NCI-H748 treated with DMSO at 0.1 percent for 48 hours (cell line): Measurements from ENCODE around the gene APEH.
A peak's percentile ranks its signal among the peaks of the same experiment; 100 is the strongest.
"Not testable (repeated sequence)": the region's sequence is repeated elsewhere in the genome, so short reads cannot be mapped to it uniquely, and the experiment has no call there.

Source experiments
- DNase-seq: peaks from one replicate; lab custom pipeline; 2025; lab: John Stamatoyannopoulos, UW

APEH gene

GRCh38 chr3:49690856-49691255, 16.7 kb downstream of the APEH start:
- DNase-seq = not testable (repeated sequence)

DNA sequence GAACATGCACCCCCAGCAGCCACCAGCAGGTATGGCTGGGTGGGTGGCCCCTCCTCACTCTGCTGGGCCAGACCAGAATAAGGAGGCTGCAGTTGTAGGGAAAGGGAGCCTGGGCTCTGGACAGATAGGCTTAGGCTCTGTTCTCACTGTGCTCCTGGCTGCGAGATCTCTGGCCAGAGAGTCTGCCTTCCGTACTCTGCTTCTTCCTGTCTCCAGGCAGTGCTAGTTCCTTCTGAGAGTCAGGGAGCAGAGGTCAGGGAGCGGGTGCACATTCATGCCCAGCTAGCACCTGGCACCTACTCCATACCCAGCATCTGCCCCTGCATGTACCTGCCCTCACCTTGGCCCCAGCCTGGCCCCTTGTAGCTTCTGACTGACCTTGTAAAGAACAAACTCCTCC, 17.3 kb downstream of the APEH start:
- DNase-seq = not testable (repeated sequence)

DNA sequence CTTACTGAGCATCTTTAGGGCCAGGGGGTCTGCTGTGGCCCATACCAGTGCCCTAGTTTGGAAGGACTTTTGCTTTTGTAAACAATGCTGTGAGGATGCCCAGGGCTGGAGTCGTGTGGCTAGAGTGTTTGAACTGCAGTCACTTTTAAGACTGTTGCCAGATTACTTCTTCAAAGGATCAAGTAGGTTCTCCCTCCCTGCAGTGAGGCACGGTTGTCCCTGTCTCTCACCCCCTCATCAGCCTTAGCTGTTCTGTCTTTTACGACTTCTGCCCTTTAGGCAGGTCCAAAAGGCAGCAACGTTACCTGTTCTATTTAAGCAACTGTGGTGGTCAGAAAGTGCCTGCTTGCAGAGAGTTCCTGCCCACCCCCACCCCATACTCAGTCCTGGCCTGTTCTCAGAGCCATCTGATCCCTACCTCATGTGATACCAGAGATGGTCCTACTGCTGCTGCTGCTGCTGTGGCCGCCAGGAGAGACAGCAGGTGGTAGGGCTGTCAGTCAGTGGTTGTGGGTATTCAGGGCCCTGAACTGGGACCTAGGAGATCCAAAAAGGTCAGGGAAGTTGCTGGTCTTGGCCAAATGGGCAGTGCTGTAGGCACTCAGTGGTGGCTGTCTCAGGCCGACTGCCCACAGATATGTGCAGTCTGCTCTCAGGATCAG, 20.4 kb downstream of the APEH start:
- not testable (repeated sequence) for DNase-seq

DNA sequence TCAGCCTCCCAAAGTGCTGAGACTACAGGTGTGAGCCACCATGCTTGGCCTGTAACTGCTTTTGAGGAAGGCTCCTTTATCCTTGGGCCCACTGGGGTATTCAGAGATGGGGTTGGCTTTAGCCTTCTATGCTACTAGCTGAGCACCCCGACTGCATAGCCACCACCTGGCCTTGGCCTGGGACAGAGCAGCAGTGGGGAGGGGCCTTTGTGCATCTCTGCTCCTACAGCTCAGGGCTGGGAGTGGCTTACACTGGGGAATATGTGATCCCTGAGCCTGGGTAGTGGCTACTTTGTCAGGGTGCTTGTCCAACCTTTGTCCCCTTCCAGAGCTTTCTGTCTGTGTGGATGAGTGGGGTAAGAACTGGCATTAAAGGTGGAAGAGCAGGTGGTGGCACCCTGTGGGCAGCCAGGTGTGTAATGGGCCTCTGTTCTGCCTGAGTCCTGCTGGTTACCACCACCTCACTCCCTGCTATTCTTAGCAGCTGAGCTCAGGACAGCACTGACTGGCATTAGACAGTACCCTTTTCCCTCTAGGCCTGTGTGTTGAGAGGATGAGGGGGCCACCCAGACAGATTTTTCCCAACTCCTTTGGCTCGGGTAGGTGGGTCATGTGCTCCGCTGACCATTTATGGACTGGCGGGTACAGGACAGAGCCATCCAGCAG, 21.3 kb downstream of the APEH start:
- not testable (repeated sequence) for DNase-seq

GRCh38 chr3:49699281-49699979, 25.3 kb downstream of the APEH start:
- no peak for DNase-seq

- DNase-seq = no peak
Measured at GRCh38 chr3:49700014-49700413, 25.9 kb downstream of the APEH start.

GRCh38 chr3:49700453-49701128, 26.4 kb downstream of the APEH start:
- no peak for DNase-seq

DNA sequence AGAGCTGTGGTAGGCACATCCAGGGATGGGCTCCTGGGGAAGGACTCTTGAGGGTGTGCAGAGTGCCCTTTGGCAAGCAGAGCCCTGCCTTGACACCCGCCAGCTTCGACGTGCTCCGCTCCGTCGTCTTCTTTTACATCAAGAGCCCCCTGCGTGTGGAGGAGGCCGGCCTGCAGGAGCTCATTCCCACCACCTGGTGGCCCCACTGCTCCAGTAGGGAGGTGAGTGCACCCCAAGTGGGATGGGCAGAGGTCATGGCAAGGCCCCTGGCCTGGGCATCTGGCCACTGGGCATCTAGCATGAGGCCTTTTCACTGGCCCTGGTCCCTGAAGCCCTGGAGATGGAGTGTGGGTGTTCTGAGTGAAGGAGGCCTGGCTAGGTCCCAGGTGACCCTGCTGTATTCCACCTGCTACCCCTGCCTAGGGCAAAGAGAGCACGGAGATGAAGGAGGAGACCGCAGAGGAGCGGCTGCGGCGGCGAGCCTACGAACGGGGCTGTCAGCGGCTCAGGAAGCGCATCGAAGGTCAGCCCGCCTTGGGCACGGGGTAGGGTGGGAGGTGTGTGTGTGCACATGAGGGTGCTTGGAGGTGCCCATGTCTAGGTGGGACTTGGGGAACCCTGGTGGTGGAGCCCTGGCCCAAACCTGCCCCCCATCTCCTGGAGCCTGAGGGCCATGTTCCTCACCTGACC, 27.4 kb downstream of the APEH start:
- no peak for DNase-seq

- no peak for DNase-seq
Measured at GRCh38 chr3:49702672-49703071, 28.5 kb downstream of the APEH start.

DNA sequence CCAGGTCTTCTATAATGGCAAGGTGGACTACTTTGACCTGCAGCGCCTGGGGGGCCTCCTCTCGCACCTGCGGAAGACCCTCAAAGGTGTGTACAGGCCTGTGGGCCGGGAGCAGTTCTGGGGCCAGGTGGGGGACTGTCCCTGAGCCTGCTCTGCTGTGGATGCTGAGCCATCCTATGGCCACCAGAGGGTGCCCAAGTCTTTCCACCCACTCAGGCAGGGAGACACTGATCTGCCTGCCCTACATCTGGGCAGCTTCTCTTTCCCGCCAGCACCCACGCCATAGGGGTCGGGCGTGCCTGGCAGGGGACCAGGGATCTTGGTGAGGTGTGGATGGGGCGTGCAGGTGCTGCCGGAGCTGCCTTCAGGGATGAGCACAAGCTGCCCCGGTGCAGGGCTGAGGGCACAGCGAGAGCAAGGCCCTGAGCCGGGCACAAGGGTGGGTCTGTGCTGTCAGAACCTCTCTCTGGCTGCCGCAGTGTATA, 29.3 kb downstream of the APEH start:
- peak; percentile 19 for DNase-seq

DNA sequence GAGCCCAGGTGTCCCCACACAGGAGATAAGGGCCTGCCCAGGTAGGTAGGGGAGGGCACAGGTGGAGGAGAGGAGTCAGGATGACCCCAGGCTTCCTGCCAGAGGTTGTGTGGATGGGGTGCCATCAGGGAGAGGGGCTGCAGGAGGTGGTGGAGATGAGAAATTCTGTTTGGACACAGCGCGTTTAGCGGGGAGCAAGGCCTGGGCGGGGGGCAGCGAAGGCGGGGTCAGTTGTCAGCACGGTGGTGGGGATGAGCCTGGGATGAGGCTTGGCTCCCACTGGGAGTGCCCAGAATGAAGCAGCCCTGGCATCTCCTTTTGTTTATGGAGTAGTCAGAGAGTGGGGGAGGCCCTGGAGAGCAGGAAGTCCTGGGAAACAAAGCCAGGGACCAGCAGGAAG, 29.8 kb downstream of the APEH start:
- DNase-seq = no peak

DNA sequence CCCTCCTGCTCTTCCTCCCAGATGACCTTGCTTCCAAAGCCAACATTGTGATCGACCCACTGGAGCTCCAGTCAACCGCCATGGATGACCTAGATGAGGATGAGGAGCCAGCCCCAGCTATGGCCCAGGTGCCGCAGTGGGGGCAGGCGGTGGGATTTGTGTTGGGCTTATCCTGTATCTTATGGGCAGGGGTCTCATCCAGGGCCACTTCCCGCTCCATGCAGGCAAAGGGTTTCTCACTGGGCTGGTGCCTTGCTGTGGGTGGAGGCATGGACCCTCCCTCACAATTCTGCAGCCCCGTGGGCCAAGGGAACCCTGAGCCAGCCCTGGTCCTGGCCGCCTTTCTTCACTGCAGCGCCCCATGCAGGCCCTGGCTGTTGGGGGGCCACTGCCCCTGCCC, 30.5 kb downstream of the APEH start:
- no peak for DNase-seq

GRCh38 chr3:49705390-49705960, 31.3 kb downstream of the APEH start:
- DNase-seq = no peak

GRCh38 chr3:49706456-49707112, 32.4 kb downstream of the APEH start:
- no peak for DNase-seq

GRCh38 chr3:49707113-49707480, 32.9 kb downstream of the APEH start:
- no peak for DNase-seq

DNA sequence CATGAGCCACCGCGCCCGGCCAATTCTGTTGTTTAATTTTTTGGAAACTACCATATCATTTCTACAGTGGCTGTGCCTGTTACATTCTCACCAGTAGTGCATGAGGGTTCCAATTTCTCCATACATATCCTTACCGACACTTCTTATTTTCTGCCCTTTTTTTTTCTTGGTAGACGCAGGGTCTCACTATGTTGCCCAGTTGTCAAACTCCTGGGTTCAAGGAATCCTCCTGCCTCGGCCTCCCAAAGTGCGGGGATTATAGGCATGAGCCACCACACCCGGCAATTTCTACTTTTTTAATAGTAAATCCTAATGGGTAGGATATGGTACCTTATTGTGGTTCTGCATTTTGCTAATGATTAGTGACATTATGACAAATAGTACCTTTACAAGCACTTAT, 35.7 kb downstream of the APEH start:
- no peak for DNase-seq

DNA sequence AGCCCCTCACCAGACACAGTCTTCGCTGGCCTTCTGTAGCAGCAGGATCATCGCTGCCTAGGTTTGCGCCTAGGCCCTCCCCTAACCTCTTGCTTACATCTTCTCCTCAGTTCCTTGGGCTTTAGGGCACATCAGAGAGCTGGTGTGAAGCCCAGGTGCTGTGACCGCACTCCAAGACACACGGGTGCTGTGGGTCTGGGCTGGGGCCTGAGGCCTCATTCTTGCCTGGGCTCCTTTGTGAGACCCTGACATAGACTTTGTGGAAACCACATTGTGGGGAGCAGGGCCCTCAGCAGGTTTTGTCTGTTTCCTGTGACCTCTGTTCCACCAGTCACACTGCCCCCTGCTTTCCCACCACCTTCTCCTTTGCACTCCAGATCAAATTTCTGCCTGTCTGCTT, 37.3 kb downstream of the APEH start:
- no peak for DNase-seq

- no peak for DNase-seq
Measured at GRCh38 chr3:49712166-49712565, 38.0 kb downstream of the APEH start.

- DNase-seq = no peak
Measured at GRCh38 chr3:49712631-49713317, 38.6 kb downstream of the APEH start.

- DNase-seq = no peak
Measured at GRCh38 chr3:49713336-49714105, 39.4 kb downstream of the APEH start.
